Measurements from ENCODE around the gene TBCB. TPM values are rescaled to one million over a fixed set of nuclear protein-coding genes. Genes with fewer than 3 reads are reported as not detected.

TBCB gene, protein sequence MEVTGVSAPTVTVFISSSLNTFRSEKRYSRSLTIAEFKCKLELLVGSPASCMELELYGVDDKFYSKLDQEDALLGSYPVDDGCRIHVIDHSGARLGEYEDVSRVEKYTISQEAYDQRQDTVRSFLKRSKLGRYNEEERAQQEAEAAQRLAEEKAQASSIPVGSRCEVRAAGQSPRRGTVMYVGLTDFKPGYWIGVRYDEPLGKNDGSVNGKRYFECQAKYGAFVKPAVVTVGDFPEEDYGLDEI
- total RNA-seq, result 289 TPM

DNA sequence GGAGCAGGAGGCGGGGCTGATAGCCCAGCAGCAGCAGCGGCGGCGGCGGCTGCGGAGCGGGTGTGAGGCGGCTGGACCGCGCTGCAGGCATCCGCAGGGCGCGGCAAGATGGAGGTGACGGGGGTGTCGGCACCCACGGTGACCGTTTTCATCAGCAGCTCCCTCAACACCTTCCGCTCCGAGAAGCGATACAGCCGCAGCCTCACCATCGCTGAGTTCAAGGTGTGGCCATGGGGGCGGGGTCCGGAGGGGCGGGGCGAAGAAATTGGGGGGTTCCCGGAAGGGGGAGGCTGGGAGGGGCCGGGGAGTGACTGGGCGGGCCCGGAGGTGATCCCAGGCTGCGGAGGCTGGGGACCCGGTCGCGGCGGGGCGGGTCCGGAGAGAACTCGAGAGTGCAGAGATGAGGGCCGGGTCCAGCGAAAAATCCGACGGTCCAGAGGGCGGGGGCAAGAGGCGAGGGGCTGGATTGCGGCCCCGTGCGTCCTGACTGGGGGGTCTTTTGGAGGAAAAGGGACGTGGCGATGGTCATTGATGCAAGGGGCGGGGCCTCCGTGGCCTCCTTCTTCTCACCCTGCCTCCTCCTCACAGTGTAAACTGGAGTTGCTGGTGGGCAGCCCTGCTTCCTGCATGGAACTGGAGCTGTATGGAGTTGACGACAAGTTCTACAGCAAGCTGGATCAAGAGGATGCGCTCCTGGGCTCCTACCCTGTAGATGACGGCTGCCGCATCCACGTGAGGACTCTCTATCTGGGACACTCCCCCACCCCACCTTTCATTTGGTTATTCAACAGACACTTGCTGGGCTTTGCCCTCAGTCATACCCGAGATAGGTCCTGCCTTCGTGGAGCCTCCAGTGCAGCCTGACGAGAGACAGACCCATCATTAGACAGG is at the start of gene TBCB:
Gene TBCB (plus strand): TSS at position 16 of the 891 bp plus-strand sequence. CDS start 93 bp downstream, at position 109.

DNA sequence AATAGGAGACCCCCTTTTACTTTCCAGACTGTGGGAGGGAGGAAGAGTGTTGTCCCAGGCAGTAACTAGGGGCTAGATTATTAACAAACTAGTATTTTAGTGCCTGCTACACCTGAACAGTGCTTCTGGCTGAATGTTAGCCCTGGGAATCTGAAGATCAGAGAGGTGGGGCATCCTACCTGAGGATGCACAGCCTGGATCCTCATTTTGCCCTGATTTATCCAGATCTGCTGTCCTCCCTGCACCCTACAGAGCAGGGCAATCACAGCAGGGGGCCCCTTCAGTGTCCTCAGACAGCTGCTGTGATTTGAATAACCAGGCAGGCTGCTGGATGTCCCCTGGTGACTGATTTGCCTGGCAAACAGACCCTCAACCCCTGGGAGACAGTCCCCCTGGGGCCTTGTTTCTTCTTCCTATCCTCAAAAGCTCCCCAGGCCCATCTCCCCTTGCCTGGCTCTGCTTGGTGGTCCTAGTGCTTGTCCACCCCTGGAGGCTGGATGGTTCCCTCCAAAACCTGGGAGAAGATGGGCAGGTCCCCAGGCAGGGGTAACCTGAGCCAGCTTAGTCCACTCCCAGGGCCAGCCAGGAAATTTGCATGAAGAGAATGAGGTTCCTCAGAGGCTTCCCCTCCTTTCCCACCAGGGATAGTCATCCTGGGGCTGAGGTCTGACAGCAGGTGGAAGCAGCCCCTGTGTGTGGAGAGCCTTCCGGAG is 4.6 kb upstream of the TBCB start, which contains the start of gene OVOL3:
Gene OVOL3 (plus strand): TSS at position 657 of the 713 bp plus-strand sequence. CDS start 60 bp downstream, outside the sequence.

DNA sequence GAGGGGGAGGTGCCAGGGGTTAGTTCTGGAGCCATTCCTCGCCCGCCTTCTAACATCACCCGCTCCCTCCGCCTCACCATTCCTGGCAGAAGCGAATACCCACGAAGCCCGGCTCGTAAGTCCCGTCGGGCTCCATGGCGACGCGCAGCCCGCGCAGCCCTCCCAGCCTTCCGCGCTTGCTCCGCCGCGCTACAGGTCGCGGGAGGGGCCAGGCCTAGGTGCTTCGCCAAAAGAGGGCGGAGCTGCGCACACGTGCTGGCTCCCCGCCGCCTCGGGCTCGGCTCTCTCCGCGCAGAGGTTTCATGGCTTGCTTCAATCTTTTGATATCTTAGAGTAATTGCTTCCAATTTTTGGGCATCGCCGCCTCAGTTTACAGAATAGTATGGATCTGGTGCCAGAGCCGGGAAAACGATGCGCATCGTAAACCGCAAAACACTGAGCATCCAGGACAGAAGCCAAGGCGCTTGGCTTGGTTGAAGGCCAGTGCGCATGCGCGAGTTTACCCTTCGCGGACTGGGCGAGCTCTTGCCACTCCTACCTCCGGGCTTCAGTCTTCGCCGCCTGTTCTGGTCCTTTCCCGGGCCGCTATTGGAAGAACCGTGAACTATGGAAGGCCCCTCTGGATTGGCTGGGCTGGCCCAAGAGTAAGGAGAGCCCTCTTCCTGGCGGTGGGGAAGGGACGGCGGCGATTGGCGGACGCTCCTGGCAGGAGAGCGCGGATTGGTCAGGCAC is 381 bp upstream of the TBCB start, which contains the start of gene POLR2I:
Gene POLR2I (minus strand): TSS at position 155 of the 732 bp plus-strand sequence. CDS start 19 bp downstream, at position 136.

DNA sequence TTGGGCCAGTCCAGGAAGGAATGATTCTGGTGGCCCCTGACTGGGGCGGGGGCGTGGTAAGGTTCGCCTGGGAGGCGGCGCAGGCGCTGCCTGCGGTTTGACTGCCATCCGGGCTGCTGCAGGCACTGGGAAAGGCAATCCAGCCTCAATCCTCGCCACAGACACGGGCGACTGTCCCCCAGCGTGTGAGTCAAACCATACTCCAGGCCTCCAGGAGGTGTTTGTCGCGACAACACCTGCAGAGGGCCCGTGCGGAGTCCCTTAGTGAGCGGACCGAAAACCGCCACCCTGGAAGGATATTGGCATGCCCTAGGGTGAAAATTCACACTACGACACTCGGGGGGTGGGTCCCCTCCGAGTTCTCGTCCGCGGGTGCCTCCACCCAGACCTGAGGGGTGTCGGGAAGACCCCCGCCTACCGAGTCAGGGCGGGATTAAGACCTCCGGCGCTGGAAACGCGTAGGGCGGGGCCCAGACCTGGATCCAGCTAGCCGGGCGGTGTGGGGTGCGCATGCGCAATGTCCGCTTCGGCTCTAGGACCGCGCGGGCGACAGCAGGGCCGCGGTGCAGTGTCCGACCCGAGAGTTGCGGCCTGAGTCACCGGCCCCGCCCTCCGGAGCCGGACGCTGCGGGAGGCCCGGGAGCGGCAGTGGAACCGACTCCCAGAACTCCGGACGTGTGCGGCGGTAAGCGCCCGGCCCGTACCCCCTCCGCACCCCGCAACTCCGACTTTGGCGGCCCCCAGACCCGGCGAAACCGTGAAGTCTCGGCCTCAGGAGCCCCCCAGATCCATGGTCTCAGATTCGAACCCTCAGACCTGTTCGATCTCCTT is 24.4 kb downstream of the TBCB start, which contains the start of gene CAPNS1:
Gene CAPNS1 (plus strand): TSS at position 594 of the 831 bp plus-strand sequence. CDS start 946 bp downstream, outside the sequence.

DNA sequence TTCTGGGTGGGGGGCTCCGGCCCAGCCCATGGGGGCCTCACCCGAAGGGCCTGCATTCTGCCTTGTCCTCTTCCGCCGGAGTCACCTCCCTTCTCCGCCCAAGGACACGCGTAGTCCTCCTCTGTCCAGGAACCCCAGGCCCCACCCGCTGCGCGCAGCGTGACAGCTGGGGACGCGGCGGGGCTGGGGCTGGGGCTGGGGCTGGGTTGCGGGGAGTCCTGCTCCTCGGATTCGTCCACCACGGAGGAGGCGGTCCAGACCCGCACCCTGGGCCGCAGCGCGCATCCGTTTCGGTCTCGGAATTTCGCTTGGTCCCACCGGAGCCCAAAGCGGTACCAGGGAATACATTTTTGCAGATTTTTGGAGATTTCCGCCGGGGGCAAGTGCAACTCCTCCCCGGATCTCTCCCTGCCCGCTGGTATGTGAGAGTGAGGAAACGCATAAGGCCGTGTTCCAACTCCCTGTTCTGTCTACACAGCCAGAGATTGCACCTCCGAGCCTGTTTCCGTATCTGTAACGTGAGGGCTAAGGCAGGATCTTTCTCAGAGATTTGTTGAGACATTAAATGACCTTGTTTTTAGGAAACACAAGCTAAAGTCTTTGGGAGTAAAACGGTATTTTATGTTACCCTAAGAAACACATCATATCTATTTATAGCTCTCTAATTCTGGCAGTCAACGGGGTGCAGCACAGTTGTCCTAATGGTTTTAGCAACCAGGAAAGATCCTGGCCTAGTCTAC is 37.3 kb downstream of the TBCB start, which contains the start of gene COX7A1:
Gene COX7A1 (minus strand): TSS at position 96 of the 740 bp plus-strand sequence. CDS start 40 bp downstream, at position 56.

Other genes with a start within 250 kb of the TBCB start
- gene APLP1, start 246.9 kb upstream of the TBCB start, total RNA-seq, result 328 TPM
- 2.8 TPM for gene NFKBID, start 214.9 kb upstream of the TBCB start, total RNA-seq
- gene HCST, start 212.9 kb upstream of the TBCB start, total RNA-seq, result 0.92 TPM
- gene TYROBP, start 207.2 kb upstream of the TBCB start, total RNA-seq, result 5.5 TPM
- 21.2 TPM for gene LRFN3, start 179.1 kb upstream of the TBCB start, total RNA-seq
- gene SDHAF1, start 120.3 kb upstream of the TBCB start, total RNA-seq, result 17.3 TPM
- gene SYNE4, start 106.7 kb upstream of the TBCB start, total RNA-seq, result 1.6 TPM
- 13.6 TPM for gene ALKBH6, start 101.3 kb upstream of the TBCB start, total RNA-seq
- gene CLIP3, start 82.6 kb upstream of the TBCB start, total RNA-seq, result 42.4 TPM
- 4.8 TPM for gene THAP8, start 61.2 kb upstream of the TBCB start, total RNA-seq
- 2.3 TPM for gene WDR62, start 60.6 kb upstream of the TBCB start, total RNA-seq
- gene OVOL3, start 4.3 kb upstream of the TBCB start, total RNA-seq, result not detected
- 104 TPM for gene POLR2I, start 593 bp upstream of the TBCB start, total RNA-seq
- gene CAPNS1, start 24.6 kb downstream of the TBCB start, total RNA-seq, result 138 TPM
- 2.3 TPM for gene COX7A1, start 37.0 kb downstream of the TBCB start, total RNA-seq
- gene ZNF565, start 99.2 kb downstream of the TBCB start, total RNA-seq, result 11.1 TPM
- gene ZNF146, start 99.6 kb downstream of the TBCB start, total RNA-seq, result 65.5 TPM